Spleen (tissue), 7 donors: ENCODE results near the gene LEO1.

Experiments
- CTCF ChIP-seq, 11 experiments: fragments of 200-600 bp in 7 of 11; fragments of 450-650 bp in 4 of 11; sonication (generic) in 4 of 11; IDR thresholded peaks in 8 of 11; conservative IDR thresholded peaks in 3 of 11; 1 replicate in 7 of 11; 2 replicates in 4 of 11; pipeline versions ENCODE4 v1.4.0 to v1.8.0; 2016 to 2021; ENCODE audit warnings: antibody characterized with exemption in 11 of 11, inconsistent platforms in 4 of 11, mild to moderate bottlenecking in 1 of 11
- POLR2A ChIP-seq, 3 donors: fragments of 450-650 bp; IDR thresholded peaks; one replicate each; pipeline ENCODE4 v1.5.1; 2017; ENCODE audit warnings: antibody characterized with exemption in 3 of 3, mild to moderate bottlenecking in 1 of 3
- POLR2AphosphoS5 ChIP-seq, 3 donors: sonication (generic); formaldehyde crosslinking; IDR thresholded peaks; one replicate each; pipeline ENCODE4 v1.5.1; 2017; ENCODE audit warnings: antibody characterized with exemption in 3 of 3
- donor health status: DM: no; HTN: no; CAD: no; lungs with moderate emphysema.
- donor health status: DM: no; HTN: no; CAD: no.
- donor health status: DM: no; HTN: no; CAD: no.

DNA sequence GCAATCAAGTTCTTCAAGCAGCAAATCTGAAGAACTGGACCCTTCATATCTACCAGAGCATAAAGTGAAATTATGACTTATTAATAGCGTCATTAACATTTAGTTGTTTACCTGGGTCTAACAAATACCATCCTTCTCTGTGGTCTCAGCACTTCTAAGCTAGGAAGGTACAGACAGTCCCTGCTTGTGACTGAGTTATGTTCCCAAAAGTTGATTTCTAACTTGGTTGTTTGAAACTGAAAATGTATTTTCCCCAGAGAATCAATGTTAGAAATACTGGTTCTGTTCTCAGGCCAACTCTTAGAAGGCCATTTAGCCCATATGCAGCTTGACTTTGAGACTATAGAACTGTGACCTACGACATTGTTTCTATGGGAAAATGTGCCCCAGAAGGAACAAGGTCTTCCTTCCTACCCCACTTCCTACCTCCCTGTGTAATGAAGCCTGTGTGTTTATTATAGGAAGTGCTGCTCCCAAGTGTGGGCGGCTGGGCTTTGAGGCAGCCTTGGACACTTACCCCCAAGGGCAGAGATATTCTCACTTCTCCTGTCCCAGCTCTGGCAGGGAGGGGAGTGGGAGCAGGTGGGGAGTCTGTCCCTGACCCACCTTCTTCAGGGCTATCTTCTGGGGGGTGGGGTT, 35.2 kb upstream of the LEO1 start:
- no peak for TF ChIP-seq POLR2A (IDR thresholded peaks at IDR 0.05)
- TF ChIP-seq CTCF (IDR thresholded peaks at IDR 0.05 in 8 of 11, conservative IDR thresholded peaks at IDR 0.05 in 3 of 11), result no peak
- no peak for TF ChIP-seq POLR2AphosphoS5 (IDR thresholded peaks at IDR 0.05)
